Islet precursor cell (in vitro differentiated cells): ENCODE measurements around the gene ZMAT3.
A peak's percentile ranks its signal among the peaks of the same experiment; 100 is the strongest.
"Not testable (repeated sequence)": the region's sequence is repeated elsewhere in the genome, so short reads cannot be mapped to it uniquely, and the experiment has no call there.

Experiments used
- DNase-seq: peaks from one replicate; pipeline ENCODE4 v3.0.0-alpha.2; 2018

Gene ZMAT3

GRCh38 chr3:179071323-179072099, at the start of gene ZMAT3:
ZMAT3 (minus strand) TSS chr3:179071809; CDS start chr3:179067752, 4,057 bp downstream.
- DNase-seq, result peak; percentile 93

- DNase-seq, result no peak
These were observed 45.2 kb upstream of the ZMAT3 start for GRCh38 chr3:179116816-179117215.

- not testable (repeated sequence) for DNase-seq
These were observed 43.8 kb upstream of the ZMAT3 start for GRCh38 chr3:179115444-179115843.

- no peak for DNase-seq
These were observed 42.3 kb upstream of the ZMAT3 start for GRCh38 chr3:179113903-179114302.

GRCh38 chr3:179108086-179108485, 36.5 kb upstream of the ZMAT3 start:
- no peak for DNase-seq

- DNase-seq, result no peak
These were observed 36.0 kb upstream of the ZMAT3 start for GRCh38 chr3:179107617-179108016.

- no peak for DNase-seq
These were observed 34.3 kb upstream of the ZMAT3 start for GRCh38 chr3:179105881-179106280.

- DNase-seq, result no peak
These were observed 29.0 kb upstream of the ZMAT3 start for GRCh38 chr3:179100652-179101051.

GRCh38 chr3:179098388-179099077, 26.9 kb upstream of the ZMAT3 start:
- DNase-seq, result no peak

GRCh38 chr3:179093807-179094206, 22.2 kb upstream of the ZMAT3 start:
- DNase-seq, result no peak

GRCh38 chr3:179091113-179091512, 19.5 kb upstream of the ZMAT3 start:
- DNase-seq, result no peak

GRCh38 chr3:179088306-179088705, 16.7 kb upstream of the ZMAT3 start:
- no peak for DNase-seq

- DNase-seq, result no peak
These were observed 12.4 kb upstream of the ZMAT3 start for GRCh38 chr3:179083977-179084376.

GRCh38 chr3:179082416-179082815, 10.8 kb upstream of the ZMAT3 start:
- DNase-seq, result no peak

- no peak for DNase-seq
These were observed 10.3 kb upstream of the ZMAT3 start for GRCh38 chr3:179081885-179082284.

- DNase-seq, result no peak
These were observed 7.9 kb upstream of the ZMAT3 start for GRCh38 chr3:179079537-179079936.

- no peak for DNase-seq
These were observed 4.8 kb upstream of the ZMAT3 start for GRCh38 chr3:179076243-179077027.

GRCh38 chr3:179074656-179075055, 3.0 kb upstream of the ZMAT3 start:
- DNase-seq, result no peak

- DNase-seq, result no peak
These were observed 2.2 kb upstream of the ZMAT3 start for GRCh38 chr3:179073816-179074215.

GRCh38 chr3:179072100-179072438, 460 bp upstream of the ZMAT3 start:
- no peak for DNase-seq

GRCh38 chr3:179071027-179071322, 634 bp downstream of the ZMAT3 start:
- DNase-seq, result no peak

- DNase-seq, result no peak
These were observed 1.7 kb downstream of the ZMAT3 start for GRCh38 chr3:179069762-179070390.

GRCh38 chr3:179068779-179069530, 2.7 kb downstream of the ZMAT3 start:
- no peak for DNase-seq
